ENCODE data around the gene ZNF785. TPM values are rescaled to one million over a fixed set of nuclear protein-coding genes. Genes with fewer than 3 reads are reported as not detected.
"Not testable (repeated sequence)": the region's sequence is repeated elsewhere in the genome, so short reads cannot be mapped to it uniquely, and the experiment has no call there.

Gene ZNF785
- 17.0 to 20.2 TPM (median 17.7 TPM) in 3 replicates for total RNA-seq
- long read RNA-seq, partial matches to known transcripts, result 3 of 11 reads
- long read RNA-seq, other reads (novel, unspliced or antisense), result 5 of 11 reads

GRCh38 chr16:30585400-30586191 lies at the start of gene ZNF785:
TSS of gene ZNF785 (minus strand) at chr16:30585697. CDS start at chr16:30585611, 86 bp downstream.
- Mint-ChIP-seq H3K27ac (ENCODE audit: unreplicated experiment) (peak within 1 kb of the TSS; percentile 89), H3K27me3 (ENCODE audit: low read depth) (no peaks in the 10 kb centered on the region), H3K4me1 (ENCODE audit: low read depth) (peaks cover 22% of the 10 kb centered on the region), H3K4me3 (ENCODE audit: unreplicated experiment) (peak within 1 kb of the TSS; percentile 83), H3K36me3 (ENCODE audit: low read depth) (peaks cover 7% of the 10 kb centered on the region), H3K9me3 (ENCODE audit: low read depth) (no peaks in the 10 kb centered on the region)
- TF ChIP-seq CTCF (IDR thresholded peaks at IDR 0.05), result peak; percentile 43
- DNase-seq (ENCODE audit: low spot score), result peak; percentile 94

DNA sequence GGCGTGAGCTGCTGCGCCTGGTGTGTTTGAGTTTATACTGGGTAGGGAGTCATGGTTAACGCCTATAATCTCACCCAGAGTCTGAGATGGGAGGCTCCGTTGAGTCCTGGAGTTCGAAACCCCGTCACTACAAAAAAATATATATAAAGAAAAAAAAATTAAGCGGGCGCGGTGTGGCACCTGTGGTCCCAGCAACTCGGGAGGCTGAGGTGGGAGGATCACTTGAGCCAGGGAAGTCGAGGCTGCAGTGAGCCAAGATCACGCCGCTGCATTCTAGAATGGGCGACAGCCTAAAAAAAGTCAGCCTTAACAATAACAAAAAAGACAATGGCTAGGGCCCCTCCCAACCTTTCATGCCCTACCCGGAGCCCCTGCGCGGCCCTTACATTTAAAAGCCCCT lies 48.0 kb upstream of the ZNF785 start:
- Mint-ChIP-seq H3K36me3 (ENCODE audit: low read depth) (no peaks in the 10 kb centered on the region), H3K9me3 (ENCODE audit: low read depth) (no peaks in the 10 kb centered on the region), H3K27ac (ENCODE audit: unreplicated experiment) (peak overlapping the region; percentile 97), H3K4me3 (ENCODE audit: unreplicated experiment) (peak overlapping the region; percentile 89), H3K27me3 (ENCODE audit: low read depth) (no peaks in the 10 kb centered on the region), H3K4me1 (ENCODE audit: low read depth) (peaks cover 22% of the 10 kb centered on the region)
- TF ChIP-seq CTCF (IDR thresholded peaks at IDR 0.05), result no peak
- peak; percentile 21 for DNase-seq (ENCODE audit: low spot score)

DNA sequence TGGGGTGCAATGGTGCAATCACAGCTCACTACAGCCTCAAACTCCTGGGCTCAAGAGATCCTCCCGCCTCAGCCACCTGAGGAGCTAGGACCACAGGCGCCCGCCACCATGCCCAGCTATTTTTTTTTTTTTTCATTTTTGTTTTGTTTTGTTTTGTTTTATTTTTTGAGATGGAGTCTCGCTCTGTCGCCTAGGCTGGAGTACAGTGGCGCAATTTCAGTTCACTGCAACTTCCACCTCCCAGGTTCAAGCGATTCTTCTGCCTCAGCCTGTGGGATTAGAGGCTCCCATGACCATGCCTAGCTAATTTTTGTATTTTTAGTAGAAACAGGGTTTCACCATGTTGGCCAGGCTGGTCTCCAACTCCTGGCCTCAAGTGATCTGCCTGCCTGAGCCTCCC lies 47.0 kb upstream of the ZNF785 start:
- not testable (repeated sequence) for H3K36me3 Mint-ChIP-seq (ENCODE audit: low read depth); H3K4me3 Mint-ChIP-seq (ENCODE audit: unreplicated experiment)
- H3K4me1 Mint-ChIP-seq (ENCODE audit: low read depth), result peaks cover 22% of the 10 kb centered on the region

GRCh38 chr16:30628628-30629540 lies 43.4 kb upstream of the ZNF785 start:
- DNase-seq (ENCODE audit: low spot score), result no peak
- H3K4me1 Mint-ChIP-seq (ENCODE audit: low read depth), result peaks cover 4% of the 10 kb centered on the region
- H3K36me3 Mint-ChIP-seq (ENCODE audit: low read depth), result no peaks in the 10 kb centered on the region
- H3K27ac Mint-ChIP-seq (ENCODE audit: unreplicated experiment), result no peak overlapping the region
- H3K27me3 Mint-ChIP-seq (ENCODE audit: low read depth), result no peaks in the 10 kb centered on the region
- peak overlapping the region; percentile 48 for H3K4me3 Mint-ChIP-seq (ENCODE audit: unreplicated experiment)
- peaks cover under 1% of the 10 kb centered on the region for H3K9me3 Mint-ChIP-seq (ENCODE audit: low read depth)
- TF ChIP-seq CTCF (IDR thresholded peaks at IDR 0.05), result peak; percentile 92

More for the DNA sequence above, 47.0 kb upstream of the ZNF785 start:
- H3K9me3 Mint-ChIP-seq (ENCODE audit: low read depth); DNase-seq (ENCODE audit: low spot score); H3K27ac Mint-ChIP-seq (ENCODE audit: unreplicated experiment); H3K27me3 Mint-ChIP-seq (ENCODE audit: low read depth): not testable (repeated sequence)

DNA sequence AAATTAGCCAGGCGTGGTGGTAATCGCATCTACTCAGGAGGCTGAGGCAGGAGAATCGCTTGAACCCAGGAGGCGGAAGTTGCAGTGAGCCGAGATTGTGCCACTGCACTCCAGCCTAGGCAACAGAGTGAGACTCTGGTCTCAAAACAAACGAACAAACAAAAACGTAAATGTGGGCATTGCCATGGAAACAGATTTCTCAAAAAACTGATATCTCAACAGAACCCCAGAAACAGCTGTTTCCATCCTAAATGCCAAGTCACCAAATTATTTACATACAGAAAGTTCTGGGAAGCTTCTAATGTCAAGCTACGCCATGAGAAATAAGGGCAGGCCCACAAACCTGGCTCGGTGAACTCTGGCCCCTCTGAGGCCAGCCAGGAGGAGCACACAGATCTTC lies 40.7 kb upstream of the ZNF785 start:
- Mint-ChIP-seq H3K9me3 (ENCODE audit: low read depth) (peaks cover 6% of the 10 kb centered on the region), H3K4me1 (ENCODE audit: low read depth) (peaks cover 3% of the 10 kb centered on the region), H3K27ac (ENCODE audit: unreplicated experiment) (no peak overlapping the region), H3K36me3 (ENCODE audit: low read depth) (no peaks in the 10 kb centered on the region), H3K27me3 (ENCODE audit: low read depth) (no peaks in the 10 kb centered on the region), H3K4me3 (ENCODE audit: unreplicated experiment) (no peak overlapping the region)
- no peak for DNase-seq (ENCODE audit: low spot score)
- no peak for TF ChIP-seq CTCF (IDR thresholded peaks at IDR 0.05)

Measured in chondrocyte (in vitro differentiated cells).